ENCODE measurements around the gene PLEKHG7. TPM values are rescaled to one million over a fixed set of nuclear protein-coding genes. Genes with fewer than 3 reads are reported as not detected.

The PLEKHG7 gene
- total RNA-seq, 1 donor from 2014 or later: not detected

DNA sequence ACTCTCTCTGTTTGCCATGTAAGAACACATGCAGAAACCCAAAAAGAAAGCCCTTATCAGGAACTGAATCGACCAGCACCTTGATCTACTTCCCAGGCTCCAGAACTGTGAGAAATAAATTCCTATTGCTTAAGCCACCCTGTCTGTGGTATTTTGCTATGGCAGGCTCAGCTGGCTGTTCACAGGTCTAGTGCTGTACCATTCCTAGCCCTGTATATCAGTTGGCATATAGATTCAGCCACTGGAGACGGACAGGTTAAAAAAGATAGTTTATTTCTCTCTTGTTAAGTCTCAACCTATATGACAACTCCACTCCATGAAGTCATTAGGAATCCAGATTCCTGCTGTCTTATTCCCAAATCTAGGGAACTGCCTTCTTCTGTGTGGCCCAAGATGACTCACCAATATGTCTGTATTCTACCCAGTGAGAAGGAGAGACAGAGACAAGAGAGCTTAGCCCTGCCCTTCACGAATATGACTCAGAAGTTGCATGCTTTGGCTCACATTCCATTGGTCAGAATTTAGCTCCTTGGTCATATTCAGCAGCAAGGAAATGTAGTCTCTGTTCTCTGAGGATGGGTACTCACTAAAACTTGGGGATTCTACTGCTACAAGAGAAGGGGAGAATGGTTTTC, 57.0 kb downstream of the PLEKHG7 start:
- Mint-ChIP-seq H3K4me3 (ENCODE audit: low read depth) (no peak overlapping the region), H3K36me3 (ENCODE audit: low read depth) (no peaks in the 10 kb centered on the region), H3K27me3 (ENCODE audit: low read depth) (peaks cover 27% of the 10 kb centered on the region), H3K27ac (no peak overlapping the region), H3K9me3 (no peaks in the 10 kb centered on the region), H3K4me1 (ENCODE audit: low read depth) (peaks cover 2% of the 10 kb centered on the region)
- intact Hi-C loops (cut with micrococcal nuclease): no loop called here
- no peak for DNase-seq (ENCODE audit: low spot score)

DNA sequence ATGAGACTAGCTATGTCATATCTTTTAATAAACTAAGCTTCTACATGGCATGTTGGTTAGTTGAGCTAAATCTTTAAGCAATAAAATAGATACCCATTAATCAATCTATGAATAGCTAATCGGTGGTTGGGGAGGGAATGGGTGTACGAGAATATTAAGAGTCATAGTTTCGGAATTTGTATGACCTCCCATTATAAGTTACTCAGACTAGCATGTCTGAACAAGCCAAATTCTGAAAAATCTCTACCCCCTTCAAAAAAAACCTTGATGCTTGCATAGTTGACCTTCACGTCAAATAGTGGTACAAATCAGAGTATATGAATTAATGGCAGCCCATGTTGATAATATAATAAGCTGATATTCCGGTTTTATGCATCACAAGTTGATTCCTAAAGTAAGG, 60.0 kb downstream of the PLEKHG7 start:
- Mint-ChIP-seq H3K9me3 (no peaks in the 10 kb centered on the region), H3K4me1 (ENCODE audit: low read depth) (peaks cover 2% of the 10 kb centered on the region), H3K27me3 (ENCODE audit: low read depth) (peaks cover 16% of the 10 kb centered on the region), H3K27ac (no peak overlapping the region), H3K36me3 (ENCODE audit: low read depth) (no peaks in the 10 kb centered on the region), H3K4me3 (ENCODE audit: low read depth) (no peak overlapping the region)
- no peak for DNase-seq (ENCODE audit: low spot score)
- intact Hi-C loops (cut with micrococcal nuclease): no loop called here

DNA sequence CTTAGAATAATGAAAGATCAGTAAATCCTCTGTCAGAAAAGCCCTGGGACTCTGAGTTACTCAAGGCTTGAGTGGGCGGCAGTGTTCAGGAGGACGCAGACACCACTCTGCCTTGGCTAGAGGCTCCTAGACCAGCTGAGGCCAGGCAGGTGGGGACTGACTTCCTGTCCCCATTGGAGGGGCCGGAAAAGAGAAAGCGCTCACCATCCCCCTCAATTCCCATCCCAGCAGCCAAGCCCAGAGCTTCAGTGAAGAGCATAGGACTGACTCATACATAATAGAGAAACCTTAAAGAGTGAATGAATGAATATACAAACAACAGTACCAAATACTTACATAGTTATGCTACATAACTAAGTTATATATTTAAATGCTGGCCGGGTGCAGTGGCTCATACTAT, 62.0 kb downstream of the PLEKHG7 start:
- peaks cover 5% of the 10 kb centered on the region for H3K27me3 Mint-ChIP-seq (ENCODE audit: low read depth)
- H3K4me3 Mint-ChIP-seq (ENCODE audit: low read depth): no peak overlapping the region
- H3K9me3 Mint-ChIP-seq: no peaks in the 10 kb centered on the region
- no peaks in the 10 kb centered on the region for H3K36me3 Mint-ChIP-seq (ENCODE audit: low read depth)
- peaks cover 12% of the 10 kb centered on the region for H3K4me1 Mint-ChIP-seq (ENCODE audit: low read depth)
- no peak overlapping the region for H3K27ac Mint-ChIP-seq
- intact Hi-C loops (cut with micrococcal nuclease): no loop called here
- DNase-seq (ENCODE audit: low spot score): no peak

DNA sequence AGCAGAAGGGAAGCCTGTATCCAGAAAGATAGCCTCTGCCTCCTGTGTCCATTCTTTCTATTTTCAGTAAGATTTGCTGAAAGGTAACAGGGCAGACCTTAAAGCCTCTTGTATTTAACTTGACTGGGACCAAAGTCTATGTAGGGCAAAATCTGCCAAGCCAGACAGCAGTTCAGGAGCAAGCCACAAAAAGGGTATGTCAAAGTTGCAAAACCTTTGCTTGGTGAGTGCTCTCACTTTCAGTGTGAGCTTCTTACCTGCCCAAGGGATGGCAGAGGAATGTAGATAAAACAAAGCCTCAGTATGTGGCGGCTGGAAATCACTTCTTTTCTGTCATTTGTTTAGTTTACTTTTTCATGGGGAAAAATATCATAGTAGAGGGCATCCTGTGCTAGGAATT, 63.1 kb downstream of the PLEKHG7 start:
- H3K36me3 Mint-ChIP-seq (ENCODE audit: low read depth): no peaks in the 10 kb centered on the region
- no peak overlapping the region for H3K4me3 Mint-ChIP-seq (ENCODE audit: low read depth)
- no peak overlapping the region for H3K27ac Mint-ChIP-seq
- H3K27me3 Mint-ChIP-seq (ENCODE audit: low read depth): peaks cover 5% of the 10 kb centered on the region
- H3K9me3 Mint-ChIP-seq: no peaks in the 10 kb centered on the region
- peaks cover 16% of the 10 kb centered on the region for H3K4me1 Mint-ChIP-seq (ENCODE audit: low read depth)
- no peak for DNase-seq (ENCODE audit: low spot score)
- intact Hi-C loops (cut with micrococcal nuclease): no loop called here

DNA sequence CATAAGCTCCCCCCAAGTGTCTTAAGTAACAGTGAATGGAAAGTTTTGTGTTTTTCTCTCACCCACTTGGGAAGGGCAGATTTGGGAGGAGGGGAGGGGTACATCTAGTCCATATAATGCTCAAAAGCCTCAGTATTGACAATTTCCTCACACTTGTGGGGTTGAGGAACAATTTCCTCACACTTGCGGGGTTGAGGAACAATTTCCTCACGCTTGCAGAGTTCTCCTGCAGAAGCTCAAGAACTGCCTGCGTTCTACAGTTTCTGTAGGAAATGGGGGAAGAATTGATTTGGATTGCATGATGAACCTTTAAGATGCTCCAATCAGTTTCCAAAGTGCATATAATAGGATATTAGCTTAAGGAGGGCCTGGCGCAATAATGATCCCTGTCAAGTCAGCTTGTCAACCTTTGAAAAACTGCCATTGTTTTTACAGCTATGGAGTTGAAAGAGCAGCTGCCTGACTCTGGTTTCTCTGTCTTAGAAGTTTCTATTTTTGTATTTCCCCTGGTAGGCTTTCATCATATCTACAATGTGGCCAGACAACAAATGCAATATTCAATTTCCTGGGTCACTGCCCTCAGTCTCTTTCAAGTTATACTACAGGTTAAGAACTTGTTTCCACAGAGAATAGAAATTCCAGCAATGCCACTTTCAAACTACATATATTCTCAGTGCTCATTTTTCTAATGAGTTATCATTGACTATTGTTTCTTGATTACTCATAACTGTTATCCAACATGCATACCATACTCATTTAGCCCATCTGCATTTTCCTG, 66.5 kb downstream of the PLEKHG7 start:
- H3K4me3 Mint-ChIP-seq (ENCODE audit: low read depth): no peak overlapping the region
- DNase-seq (ENCODE audit: low spot score): no peak
- no peaks in the 10 kb centered on the region for H3K36me3 Mint-ChIP-seq (ENCODE audit: low read depth)
- no peaks in the 10 kb centered on the region for H3K27me3 Mint-ChIP-seq (ENCODE audit: low read depth)
- intact Hi-C loops (cut with micrococcal nuclease): no loop called here
- no peaks in the 10 kb centered on the region for H3K9me3 Mint-ChIP-seq
- H3K4me1 Mint-ChIP-seq (ENCODE audit: low read depth): peaks cover 20% of the 10 kb centered on the region
- no peak overlapping the region for H3K27ac Mint-ChIP-seq

DNA sequence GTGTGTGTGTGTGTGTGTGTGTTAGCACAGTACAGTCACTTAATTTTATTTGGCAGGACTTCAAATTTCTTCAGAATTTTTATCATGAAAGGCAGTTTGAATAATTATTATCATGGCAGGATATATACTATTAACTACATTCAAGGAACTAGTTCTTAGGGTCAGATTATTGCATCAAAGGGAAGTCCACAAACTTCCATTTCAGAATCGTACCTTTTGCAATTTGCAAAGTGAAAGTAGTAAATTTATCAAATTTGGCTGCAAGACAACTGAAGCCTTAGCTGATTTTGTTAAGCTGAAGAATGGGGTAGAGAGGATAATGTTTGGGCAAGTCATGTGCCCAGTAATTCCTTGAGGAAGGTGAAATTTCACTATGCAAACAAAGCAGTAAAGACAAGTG, 68.2 kb downstream of the PLEKHG7 start:
- Mint-ChIP-seq H3K27me3 (ENCODE audit: low read depth) (no peaks in the 10 kb centered on the region), H3K4me3 (ENCODE audit: low read depth) (no peak overlapping the region), H3K9me3 (no peaks in the 10 kb centered on the region), H3K4me1 (ENCODE audit: low read depth) (peaks cover 20% of the 10 kb centered on the region), H3K36me3 (ENCODE audit: low read depth) (peaks cover 3% of the 10 kb centered on the region), H3K27ac (no peak overlapping the region)
- intact Hi-C loops (cut with micrococcal nuclease): no loop called here
- no peak for DNase-seq (ENCODE audit: low spot score)

DNA sequence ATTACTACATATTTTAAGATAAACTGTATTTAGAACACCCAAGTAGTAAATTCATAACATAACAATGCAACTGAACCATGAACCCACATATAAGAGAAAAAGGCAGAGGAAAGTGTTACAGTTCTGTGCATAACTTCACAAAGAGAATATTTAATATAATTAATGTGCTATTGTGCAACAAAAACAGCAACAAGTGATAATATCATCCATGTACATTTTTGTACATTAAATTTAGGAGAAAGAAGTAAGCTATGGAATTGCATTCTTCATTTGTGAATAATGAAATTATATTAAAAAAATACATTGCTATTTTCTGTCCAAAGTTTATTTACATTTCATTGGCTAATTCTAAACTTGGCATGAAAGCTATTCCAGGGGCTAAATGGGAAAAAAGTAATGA, 72.6 kb downstream of the PLEKHG7 start:
- Mint-ChIP-seq H3K27me3 (ENCODE audit: low read depth) (no peaks in the 10 kb centered on the region), H3K36me3 (ENCODE audit: low read depth) (peaks cover 23% of the 10 kb centered on the region), H3K27ac (no peak overlapping the region), H3K4me1 (ENCODE audit: low read depth) (peaks cover 7% of the 10 kb centered on the region), H3K4me3 (ENCODE audit: low read depth) (no peak overlapping the region), H3K9me3 (no peaks in the 10 kb centered on the region)
- intact Hi-C loops (cut with micrococcal nuclease): no loop called here
- DNase-seq (ENCODE audit: low spot score): no peak

DNA sequence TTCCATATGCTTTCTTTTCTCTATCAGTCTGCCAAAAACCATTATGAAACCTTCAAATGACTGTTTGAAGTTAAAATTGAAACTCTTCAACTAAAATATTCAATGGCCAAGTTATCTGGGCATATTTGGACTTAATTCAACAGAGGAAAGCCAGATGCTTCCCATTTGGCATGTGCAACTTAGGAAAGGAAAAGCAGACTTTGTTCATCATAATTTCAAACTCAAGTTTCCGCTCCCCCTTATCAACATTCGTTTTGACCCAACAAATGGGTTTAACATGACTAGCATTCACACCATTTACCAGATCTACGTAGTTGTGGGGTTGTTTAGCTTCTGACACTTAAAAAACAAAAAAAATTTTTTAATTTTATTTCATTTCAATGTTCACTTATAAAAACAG, 75.7 kb downstream of the PLEKHG7 start:
- no peaks in the 10 kb centered on the region for H3K4me1 Mint-ChIP-seq (ENCODE audit: low read depth)
- no peak overlapping the region for H3K27ac Mint-ChIP-seq
- intact Hi-C loops (cut with micrococcal nuclease): no loop called here
- H3K36me3 Mint-ChIP-seq (ENCODE audit: low read depth): peaks cover 36% of the 10 kb centered on the region
- H3K9me3 Mint-ChIP-seq: no peaks in the 10 kb centered on the region
- no peak overlapping the region for H3K4me3 Mint-ChIP-seq (ENCODE audit: low read depth)
- no peak for DNase-seq (ENCODE audit: low spot score)
- H3K27me3 Mint-ChIP-seq (ENCODE audit: low read depth): no peaks in the 10 kb centered on the region

DNA sequence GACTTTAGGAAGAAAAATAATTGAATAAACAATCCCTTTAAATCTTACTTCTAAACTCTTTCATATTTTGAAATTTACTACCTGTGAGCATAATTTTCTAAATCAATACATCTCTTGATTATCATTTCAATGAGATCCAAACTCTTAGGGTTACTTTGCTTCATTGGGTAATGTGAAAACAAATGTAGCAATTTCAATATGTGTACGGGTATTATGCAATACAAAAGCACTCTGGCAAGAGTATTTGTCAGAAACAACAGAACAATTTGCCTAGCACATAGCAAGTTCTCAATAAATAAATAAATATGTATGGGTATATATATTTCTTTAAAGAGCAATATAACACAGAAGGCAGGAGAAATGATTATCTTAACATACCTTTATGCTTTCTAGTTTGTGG, 77.1 kb downstream of the PLEKHG7 start:
- no peaks in the 10 kb centered on the region for H3K27me3 Mint-ChIP-seq (ENCODE audit: low read depth)
- H3K36me3 Mint-ChIP-seq (ENCODE audit: low read depth): peaks cover 35% of the 10 kb centered on the region
- DNase-seq (ENCODE audit: low spot score): no peak
- H3K9me3 Mint-ChIP-seq: no peaks in the 10 kb centered on the region
- intact Hi-C loops (cut with micrococcal nuclease): loop anchor here (10.0 kb wide), 1 partner anchor 1325 kb away; no protein-coding TSS in a partner anchor
- no peak overlapping the region for H3K27ac Mint-ChIP-seq
- H3K4me1 Mint-ChIP-seq (ENCODE audit: low read depth): no peaks in the 10 kb centered on the region
- no peak overlapping the region for H3K4me3 Mint-ChIP-seq (ENCODE audit: low read depth)

DNA sequence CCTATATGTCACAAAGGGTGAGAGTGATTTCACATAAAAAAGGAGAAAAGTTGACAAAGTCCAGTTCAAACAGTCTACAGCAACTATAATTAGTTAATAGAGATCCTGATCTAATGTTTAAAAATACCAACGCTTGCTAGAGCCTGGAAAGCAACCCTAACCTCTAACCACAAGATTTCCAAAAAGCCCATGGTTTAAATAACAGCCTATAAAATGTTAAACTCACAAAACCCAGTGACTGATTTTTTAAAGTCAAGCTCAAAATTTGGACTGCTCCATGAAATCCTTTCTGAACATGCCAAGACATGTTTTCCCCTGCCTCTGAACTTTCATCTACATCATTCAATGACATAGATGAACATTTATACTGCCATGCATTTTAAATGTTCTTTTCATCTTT, 81.6 kb downstream of the PLEKHG7 start:
- Mint-ChIP-seq H3K9me3 (no peaks in the 10 kb centered on the region), H3K4me1 (ENCODE audit: low read depth) (peaks cover 1% of the 10 kb centered on the region), H3K4me3 (ENCODE audit: low read depth) (no peak overlapping the region), H3K27me3 (ENCODE audit: low read depth) (no peaks in the 10 kb centered on the region), H3K27ac (no peak overlapping the region), H3K36me3 (ENCODE audit: low read depth) (peaks cover 19% of the 10 kb centered on the region)
- DNase-seq (ENCODE audit: low spot score): no peak
- intact Hi-C loops (cut with micrococcal nuclease): loop anchor here (2.0 to 10.0 kb wide), 2 partner anchors 314 to 1320 kb away; no protein-coding TSS in a partner anchor

DNA sequence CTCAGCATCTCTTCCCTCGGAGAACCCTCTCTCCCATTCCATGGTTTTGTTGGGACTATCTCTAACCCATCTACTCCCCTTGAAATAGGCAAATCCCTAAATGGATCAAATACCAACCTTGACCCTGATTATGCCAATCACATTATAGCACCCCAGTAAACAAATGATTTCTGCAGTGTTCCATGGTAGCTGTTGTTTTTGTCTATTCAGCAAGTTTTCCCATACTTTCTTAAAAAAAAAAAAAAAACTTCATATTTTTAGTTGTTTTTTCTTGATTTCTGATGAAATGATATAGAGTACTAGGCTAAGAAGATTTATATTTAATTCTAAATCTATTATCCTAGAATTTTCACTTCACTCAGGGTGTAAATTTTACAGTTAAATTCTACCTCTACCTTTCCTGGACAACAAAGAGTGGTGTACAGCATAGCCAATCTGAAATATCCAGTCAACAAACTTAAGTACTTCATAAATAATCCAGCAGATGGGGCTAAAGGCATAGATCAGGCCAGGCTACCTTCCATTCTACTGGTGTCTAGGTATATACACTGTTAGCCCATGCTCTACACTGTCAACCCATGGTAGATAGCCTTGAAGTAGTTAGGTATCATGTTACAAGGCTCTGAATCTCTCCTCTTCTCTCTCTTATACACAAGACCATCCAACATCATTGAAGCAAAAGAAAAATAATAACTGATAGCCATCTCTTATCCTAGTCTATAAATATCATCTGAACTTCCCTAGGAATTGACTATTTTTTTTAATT, 82.2 kb downstream of the PLEKHG7 start:
- Mint-ChIP-seq H3K36me3 (ENCODE audit: low read depth) (peaks cover 20% of the 10 kb centered on the region), H3K9me3 (no peaks in the 10 kb centered on the region), H3K4me1 (ENCODE audit: low read depth) (peaks cover 1% of the 10 kb centered on the region), H3K4me3 (ENCODE audit: low read depth) (no peak overlapping the region), H3K27ac (no peak overlapping the region), H3K27me3 (ENCODE audit: low read depth) (no peaks in the 10 kb centered on the region)
- intact Hi-C loops (cut with micrococcal nuclease): loop anchor here (1.0 to 10.0 kb wide), 5 partner anchors 142 to 1320 kb away; partner anchors contain the start of gene EEA1
- DNase-seq (ENCODE audit: low spot score): no peak

DNA sequence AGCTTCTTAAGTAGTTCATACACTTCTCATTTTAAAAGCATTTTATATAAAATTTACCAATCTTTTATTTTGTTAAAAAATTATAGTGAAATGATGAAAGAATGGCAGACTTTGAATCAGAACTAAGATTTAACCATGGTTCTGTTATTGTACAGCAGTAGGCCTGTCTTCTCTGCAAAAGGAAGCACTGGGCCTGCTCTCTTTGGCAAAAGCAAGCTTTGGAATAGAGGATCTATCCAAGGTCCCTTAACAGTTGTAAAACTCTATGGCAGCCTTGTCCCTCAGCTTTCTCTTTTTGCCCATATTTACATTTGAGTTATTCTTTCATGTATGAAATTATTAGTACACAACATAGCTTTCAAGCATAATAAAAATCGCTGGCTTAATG, 82.8 kb downstream of the PLEKHG7 start:
- DNase-seq (ENCODE audit: low spot score): no peak
- intact Hi-C loops (cut with micrococcal nuclease): loop anchor here (1.0 to 10.0 kb wide), 5 partner anchors 142 to 1319 kb away; partner anchors contain the start of gene EEA1
- no peaks in the 10 kb centered on the region for H3K27me3 Mint-ChIP-seq (ENCODE audit: low read depth)
- no peak overlapping the region for H3K4me3 Mint-ChIP-seq (ENCODE audit: low read depth)
- peaks cover 4% of the 10 kb centered on the region for H3K9me3 Mint-ChIP-seq
- peaks cover 1% of the 10 kb centered on the region for H3K4me1 Mint-ChIP-seq (ENCODE audit: low read depth)
- peaks cover 25% of the 10 kb centered on the region for H3K36me3 Mint-ChIP-seq (ENCODE audit: low read depth)
- no peak overlapping the region for H3K27ac Mint-ChIP-seq

DNA sequence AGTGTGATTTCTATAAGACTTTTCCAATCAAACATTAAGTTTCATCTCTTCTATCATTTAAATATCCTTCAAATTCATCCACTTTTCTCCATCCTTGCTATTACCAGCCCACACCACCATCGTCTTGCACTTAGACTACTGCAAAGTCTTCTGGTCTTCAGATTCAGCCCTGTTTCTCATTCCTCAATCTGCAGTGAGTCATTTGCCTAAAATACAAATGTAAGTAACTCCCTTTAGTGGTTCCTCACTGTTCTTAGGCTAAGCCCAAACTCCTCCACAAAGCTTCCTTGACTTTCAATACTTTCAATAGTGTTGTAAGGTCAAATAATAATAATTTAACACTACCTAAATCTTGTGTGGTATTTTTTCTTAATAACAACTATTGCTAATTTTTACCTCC, 83.3 kb downstream of the PLEKHG7 start:
- DNase-seq (ENCODE audit: low spot score): no peak
- intact Hi-C loops (cut with micrococcal nuclease): loop anchor here (5.0 to 10.0 kb wide), 2 partner anchors 141 to 1319 kb away; partner anchors contain the start of gene EEA1
- peaks cover 1% of the 10 kb centered on the region for H3K4me1 Mint-ChIP-seq (ENCODE audit: low read depth)
- H3K27ac Mint-ChIP-seq: no peak overlapping the region
- H3K36me3 Mint-ChIP-seq (ENCODE audit: low read depth): peaks cover 28% of the 10 kb centered on the region
- no peaks in the 10 kb centered on the region for H3K27me3 Mint-ChIP-seq (ENCODE audit: low read depth)
- no peak overlapping the region for H3K4me3 Mint-ChIP-seq (ENCODE audit: low read depth)
- peaks cover 5% of the 10 kb centered on the region for H3K9me3 Mint-ChIP-seq

Data from activated T-helper 2 cell treated with anti-CD3 and anti-CD28 coated beads, Interferon-gamma antibody, Interleukin-2, Interleukin-4, amounts not matched to agents 10 μg/mL and 5 μg/mL and 100 μg/mL, durations not matched to agents 14 hours and 24 hours and 36 hours (primary cell).